HG03378 (cell line): Measurements from ENCODE around the gene STN1.

Source experiments
- ATAC-seq: cut with Tn5 transposase; IDR thresholded peaks from one replicate; pipeline ENCODE4 v1.9.1; 2021; ENCODE audit warnings: mild to moderate bottlenecking, moderate library complexity; ENCODE audit not compliant: unreplicated experiment

STN1 gene

DNA sequence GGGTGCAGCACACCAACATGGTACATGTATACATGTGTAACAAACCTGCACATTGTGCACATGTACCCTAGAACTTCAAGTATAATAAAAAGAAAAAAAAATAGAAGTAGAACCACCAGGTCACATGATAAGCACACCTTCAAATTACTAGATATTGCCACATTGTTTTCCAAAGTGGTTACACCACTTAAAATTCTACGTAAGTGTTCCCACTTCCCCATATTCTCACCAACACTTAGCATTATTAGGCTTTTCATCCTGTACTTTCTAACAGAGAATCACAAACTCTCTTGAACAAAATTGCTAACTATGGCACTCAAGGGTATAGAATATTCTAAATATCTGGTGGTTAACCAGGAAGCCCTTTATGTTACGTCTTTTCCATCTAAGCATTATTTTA lies 85.2 kb downstream of the STN1 start:
- no peak for ATAC-seq
